Right lobe of liver (tissue), 4 donors: ENCODE measurements around the gene NUP133.

ENCODE experiments used
- CTCF ChIP-seq, 4 donors: fragments of 200-600 bp in 3 of 4; fragments of 450-650 bp in 1 of 4; IDR thresholded peaks; one replicate each; pipeline versions ENCODE4 v1.5.1 to v1.8.0; 2016 to 2022; ENCODE audit warnings: antibody characterized with exemption in 4 of 4, mild to moderate bottlenecking in 2 of 4
- POLR2A ChIP-seq: fragments of 450-650 bp; IDR thresholded peaks from one replicate; pipeline ENCODE4 v1.6.1; 2017; ENCODE audit warnings: antibody characterized with exemption, mild to moderate bottlenecking
- donor health status: DM: no; HTN: no; CAD: no.
- donor health status: DM: no; HTN: no; CAD: no.
- donor health status: DM: no; HTN: yes; CAD: no.

- TF ChIP-seq CTCF (IDR thresholded peaks at IDR 0.05), result no peak
- no peak for TF ChIP-seq POLR2A
Observed at GRCh38 chr1:229471175-229471574, 37.0 kb downstream of the NUP133 start.
